GM12872 (cell line): Measurements from ENCODE around the gene HCFC1.

Experiments
- TF ChIP-seq, protein P1 (sequence below): IDR thresholded peaks from 3 replicates; pipeline ENCODE4 v1.5.1; 2011; ENCODE audit warnings: low read depth, mild to moderate bottlenecking, low read length, moderate library complexity; ENCODE audit not compliant: insufficient read depth

Gene HCFC1

DNA sequence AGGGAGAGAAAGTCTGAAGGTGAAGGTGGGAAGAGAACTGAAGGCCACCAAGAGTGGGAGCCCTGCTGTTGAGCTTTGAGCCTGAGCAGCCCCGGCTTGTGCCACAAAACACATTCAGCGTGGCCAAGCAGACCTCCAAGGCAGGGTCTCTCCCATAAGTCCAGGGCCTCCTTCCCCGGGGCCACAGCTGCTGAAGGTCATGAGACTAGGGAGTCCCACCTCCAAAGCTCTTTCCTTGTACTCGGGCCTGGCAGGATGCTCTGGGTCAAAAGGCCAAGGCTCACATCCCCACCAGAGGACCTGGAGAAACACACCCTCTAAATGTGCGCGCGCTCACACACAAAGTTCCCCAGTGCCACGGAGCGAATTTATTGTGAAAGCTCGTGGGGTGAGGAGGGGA, 42.0 kb downstream of the HCFC1 start:
- TF ChIP-seq, protein P1, sequence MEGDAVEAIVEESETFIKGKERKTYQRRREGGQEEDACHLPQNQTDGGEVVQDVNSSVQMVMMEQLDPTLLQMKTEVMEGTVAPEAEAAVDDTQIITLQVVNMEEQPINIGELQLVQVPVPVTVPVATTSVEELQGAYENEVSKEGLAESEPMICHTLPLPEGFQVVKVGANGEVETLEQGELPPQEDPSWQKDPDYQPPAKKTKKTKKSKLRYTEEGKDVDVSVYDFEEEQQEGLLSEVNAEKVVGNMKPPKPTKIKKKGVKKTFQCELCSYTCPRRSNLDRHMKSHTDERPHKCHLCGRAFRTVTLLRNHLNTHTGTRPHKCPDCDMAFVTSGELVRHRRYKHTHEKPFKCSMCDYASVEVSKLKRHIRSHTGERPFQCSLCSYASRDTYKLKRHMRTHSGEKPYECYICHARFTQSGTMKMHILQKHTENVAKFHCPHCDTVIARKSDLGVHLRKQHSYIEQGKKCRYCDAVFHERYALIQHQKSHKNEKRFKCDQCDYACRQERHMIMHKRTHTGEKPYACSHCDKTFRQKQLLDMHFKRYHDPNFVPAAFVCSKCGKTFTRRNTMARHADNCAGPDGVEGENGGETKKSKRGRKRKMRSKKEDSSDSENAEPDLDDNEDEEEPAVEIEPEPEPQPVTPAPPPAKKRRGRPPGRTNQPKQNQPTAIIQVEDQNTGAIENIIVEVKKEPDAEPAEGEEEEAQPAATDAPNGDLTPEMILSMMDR = no peak

DNA sequence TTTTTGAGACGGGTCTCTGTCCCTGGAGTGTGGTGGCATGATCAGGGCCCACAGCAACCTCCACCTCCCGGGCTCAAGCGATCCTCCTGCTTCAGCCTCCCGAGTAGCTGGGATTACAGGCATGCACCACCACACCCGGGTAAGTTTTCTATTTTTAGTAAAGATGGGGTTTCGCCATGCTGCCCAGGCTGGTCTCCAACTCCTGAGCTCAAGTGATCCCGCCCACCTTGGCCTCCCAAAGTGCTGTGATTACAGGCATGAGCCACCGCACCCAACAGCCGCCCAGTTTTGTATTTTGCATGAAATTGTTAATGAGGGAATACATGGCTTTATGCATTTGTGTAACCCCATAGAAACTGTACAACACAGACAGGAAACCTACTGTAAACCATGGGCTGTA, 42.8 kb downstream of the HCFC1 start:
- TF ChIP-seq, protein P1 = no peak

DNA sequence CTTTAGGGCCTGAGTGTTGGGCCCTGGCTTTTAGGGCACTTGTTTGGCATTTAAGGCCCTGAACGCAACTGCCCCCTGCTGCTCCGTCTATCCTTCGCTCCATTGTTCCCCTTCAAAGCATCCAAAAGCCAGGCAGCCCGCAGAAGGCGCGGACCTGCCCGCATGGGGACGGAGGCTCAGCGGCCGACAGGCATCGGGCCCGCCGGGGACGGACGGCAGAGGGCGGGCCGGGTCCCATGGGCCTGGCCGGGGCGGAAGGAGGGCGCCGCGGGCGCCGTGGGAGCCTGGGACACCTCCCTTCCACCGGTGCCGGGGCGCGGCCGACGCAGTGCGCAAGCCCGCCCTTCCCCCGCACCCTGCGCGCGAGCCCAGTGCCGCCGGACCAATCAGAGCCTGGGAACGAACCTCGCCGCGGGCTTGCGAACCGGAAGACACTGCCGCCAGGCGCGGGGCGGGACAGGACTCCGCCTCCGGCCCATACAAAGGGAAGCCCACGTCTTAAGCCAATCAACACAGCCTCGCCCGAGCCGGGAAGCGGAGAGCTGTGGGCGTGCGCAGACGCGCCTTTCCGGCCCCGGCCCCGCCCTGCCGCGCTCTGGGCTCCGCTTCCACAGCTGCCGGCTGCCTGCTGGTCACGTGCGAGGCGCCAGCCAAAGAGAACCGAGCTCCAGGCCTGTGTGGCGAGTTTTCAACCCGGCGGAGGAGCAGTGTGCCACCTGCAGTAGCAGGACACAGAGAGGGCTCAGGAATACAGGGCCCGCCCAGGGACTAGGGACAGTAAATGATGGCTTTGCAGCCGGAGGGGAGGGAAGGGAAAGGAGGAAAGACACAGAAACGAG, 43.5 kb downstream of the HCFC1 start:
- TF ChIP-seq, protein P1 = no peak

DNA sequence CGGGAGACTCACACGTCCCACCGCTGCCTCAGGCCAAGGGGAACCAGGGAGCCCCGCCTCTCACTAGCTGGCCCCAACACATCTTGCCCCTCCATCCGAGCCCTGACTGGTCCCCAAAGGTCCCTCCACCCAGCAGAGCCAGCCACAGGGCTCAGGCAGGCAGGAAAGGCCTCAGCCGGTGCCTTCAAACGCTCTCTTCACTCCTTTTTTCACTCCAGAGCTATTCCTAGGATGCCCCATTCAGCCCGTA, 44.0 kb downstream of the HCFC1 start:
- TF ChIP-seq, protein P1 = no peak

DNA sequence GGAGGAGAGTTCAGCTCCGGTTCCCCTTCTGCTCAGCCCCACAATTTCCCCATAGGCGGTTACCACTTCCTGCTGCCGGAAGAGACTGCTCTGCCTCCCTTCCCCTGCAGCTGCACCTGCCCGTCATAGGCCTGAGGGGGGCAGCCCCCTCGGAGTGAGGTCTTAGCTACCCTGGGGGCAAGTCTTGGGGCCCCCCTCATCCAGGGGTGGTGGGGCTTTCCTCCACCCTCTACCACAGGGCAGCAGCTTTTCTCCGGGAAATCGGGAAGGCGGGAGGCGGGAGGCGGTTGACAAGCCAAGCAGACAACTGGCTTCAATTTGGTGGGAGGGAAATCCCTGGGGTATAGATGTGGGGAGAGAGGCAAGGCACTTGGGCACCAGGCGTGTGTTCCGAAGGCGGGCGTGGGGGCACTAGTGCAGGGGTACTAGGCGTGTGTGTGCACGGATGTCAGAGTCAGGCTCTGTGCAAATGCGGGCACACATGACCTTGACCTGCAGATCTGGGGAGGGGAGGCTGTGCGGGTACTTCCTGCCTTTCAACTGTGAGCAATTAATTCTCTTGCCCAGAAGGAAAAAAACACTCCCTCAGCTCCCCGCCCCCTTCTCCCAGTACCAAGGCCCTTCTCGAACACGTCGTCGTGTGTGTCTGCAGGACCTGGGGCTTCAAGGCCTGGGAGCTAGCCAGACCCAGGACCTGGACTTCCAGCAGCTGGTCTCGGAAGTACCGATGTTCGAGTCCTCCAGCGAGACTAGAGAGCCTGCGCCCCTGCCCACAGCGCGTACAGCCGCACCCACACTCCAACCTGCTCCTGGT, 44.6 kb downstream of the HCFC1 start:
- TF ChIP-seq, protein P1 = no peak

DNA sequence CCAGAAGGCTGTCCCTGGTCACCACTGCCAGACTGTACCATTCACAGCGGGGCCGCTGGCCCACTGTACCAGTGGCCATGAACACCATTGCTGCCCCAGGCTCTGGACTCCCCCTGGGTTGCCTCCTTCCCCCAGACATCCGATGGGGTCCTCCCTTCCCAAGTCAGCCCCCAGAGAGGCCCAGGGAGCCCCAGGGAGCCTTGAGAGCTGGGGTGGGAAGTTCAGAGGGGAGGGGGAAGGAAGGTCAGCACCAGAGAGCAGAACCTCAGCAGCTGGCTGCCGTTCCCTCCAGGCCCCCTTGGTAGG, 45.1 kb downstream of the HCFC1 start:
- TF ChIP-seq, protein P1 = no peak

DNA sequence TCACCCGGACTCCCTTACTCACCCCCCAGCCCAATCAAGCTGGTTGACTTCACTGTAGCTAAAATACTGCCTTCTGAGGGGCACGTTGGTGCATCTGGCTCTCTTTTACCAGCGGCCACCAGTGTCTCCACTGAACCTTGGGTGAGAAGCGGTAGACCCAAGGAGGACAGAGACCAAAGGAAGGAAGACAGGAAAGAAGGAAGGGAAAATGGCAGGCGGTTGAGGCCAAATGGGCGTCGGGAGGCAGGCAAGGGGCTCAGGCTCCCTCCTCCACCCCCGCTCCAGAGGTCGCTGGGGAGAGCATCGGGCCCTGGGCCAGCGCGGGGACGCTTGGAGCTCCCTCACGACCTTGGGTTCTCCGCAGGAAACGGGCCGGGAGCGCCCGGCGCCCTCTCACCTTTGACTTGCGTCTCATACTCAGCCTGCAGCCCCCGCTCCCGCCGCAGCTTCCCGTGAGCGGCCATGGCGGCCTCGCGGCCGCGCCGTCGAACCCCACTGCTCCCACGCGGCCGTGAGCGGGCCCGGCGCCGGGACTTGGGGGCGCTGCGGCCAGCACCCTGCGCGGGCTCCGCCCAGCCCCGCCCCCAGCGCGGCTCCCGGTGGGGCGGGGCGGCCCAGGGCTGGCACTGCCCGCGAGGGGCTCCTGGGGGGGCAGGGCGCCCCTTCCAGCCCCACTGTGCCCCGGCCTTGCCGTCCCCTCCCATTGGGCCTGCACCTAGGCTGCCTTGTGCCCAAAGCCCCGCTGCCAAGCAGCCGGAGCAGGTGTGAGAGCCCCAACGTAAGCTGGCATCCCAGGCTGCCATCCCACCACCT, 45.7 kb downstream of the HCFC1 start, which contains the start of gene ARHGAP4:
ARHGAP4 (minus strand) TSS at position 526 of the 813 bp plus-strand sequence; CDS start at position 464, 62 bp downstream.
- TF ChIP-seq, protein P1 = no peak
